GM18505 (cell line): Measurements from ENCODE around the gene TRIM17.
"Not testable (repeated sequence)": the region's sequence is repeated elsewhere in the genome, so short reads cannot be mapped to it uniquely, and the experiment has no call there.

Source experiments
- ATAC-seq: cut with Tn5 transposase; IDR thresholded peaks from one replicate; pipeline ENCODE4 v1.9.1; 2021; ENCODE audit not compliant: unreplicated experiment
- POLR2A ChIP-seq: IDR thresholded peaks from 4 replicates; pipeline ENCODE4 v1.6.1; 2011; ENCODE audit warnings: borderline replicate concordance; ENCODE audit not compliant: insufficient read depth, insufficient read length; ENCODE audit errors: extremely low read depth

TRIM17 gene

DNA sequence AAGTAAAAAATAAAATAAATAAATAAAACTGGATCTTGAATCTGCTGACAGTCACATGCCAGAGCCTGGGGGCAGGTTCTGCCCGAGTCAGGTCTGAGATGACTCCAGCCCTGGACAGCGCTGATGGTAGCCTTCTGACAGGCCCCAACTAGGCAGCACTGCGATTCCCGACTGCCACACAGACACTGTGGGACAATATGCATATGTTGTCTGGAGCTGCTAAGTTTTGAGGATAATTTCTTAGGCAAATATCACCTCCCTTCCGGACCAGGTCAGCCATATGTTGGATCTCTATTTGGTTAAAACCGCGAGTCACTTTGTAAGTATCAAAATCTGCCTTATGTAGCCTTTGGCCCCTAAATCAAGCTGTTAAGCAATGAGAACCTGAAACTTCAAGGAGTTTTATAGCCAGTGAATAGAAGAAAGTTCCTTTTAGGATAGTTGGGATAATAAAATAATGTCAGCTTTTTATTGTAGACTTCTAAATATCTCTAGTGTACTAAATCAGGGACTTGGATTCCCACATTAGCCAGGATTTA is 20.8 kb upstream of the TRIM17 start:
- no peak for TF ChIP-seq POLR2A
- no peak for ATAC-seq

DNA sequence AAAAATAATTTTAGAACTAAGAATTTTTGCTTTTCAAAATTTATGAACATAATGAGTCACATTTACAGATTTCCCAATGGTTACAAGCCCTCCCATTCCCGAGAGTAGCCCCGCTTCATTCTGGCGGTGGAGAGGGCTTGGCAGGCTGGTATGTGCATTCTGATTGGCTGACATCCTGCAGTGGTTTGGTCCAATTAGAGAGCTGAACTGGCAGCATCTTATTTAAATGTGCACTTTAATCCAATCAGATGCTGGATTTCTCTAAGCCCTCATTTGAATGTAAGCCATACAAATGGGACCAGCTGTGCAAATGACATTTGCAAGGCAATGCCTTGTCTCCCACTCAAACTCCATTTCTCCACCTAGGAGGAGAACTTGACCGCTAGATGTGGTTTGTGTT is 18.0 kb upstream of the TRIM17 start:
- TF ChIP-seq POLR2A, result no peak
- no peak for ATAC-seq

GRCh38 chr1:228433337-228434053 is 16.8 kb upstream of the TRIM17 start:
- ATAC-seq, result not testable (repeated sequence)

GRCh38 chr1:228430243-228430642 is 13.6 kb upstream of the TRIM17 start:
- TF ChIP-seq POLR2A, result no peak
- no peak for ATAC-seq

DNA sequence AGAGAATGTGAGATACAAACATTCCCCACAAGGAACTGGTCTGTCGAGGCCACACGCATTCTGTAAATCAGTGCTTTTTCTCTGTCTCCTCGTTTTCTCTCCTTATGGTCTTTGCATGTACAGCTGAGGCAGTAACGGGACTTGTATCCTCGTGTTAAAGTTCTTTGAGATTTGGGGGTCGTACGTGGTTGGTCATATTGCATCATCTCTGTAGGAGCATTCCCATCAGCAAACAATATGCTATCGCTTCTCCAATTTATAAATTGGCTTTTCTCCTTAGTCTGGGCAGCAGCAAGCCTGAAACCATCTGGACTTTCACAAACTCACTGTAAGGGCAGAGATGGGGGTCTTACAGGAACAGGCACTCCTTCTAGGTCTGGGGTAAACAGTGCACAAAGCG is 13.0 kb upstream of the TRIM17 start:
- ATAC-seq, result no peak
- no peak for TF ChIP-seq POLR2A

GRCh38 chr1:228429007-228429406 is 12.3 kb upstream of the TRIM17 start:
- TF ChIP-seq POLR2A, result no peak
- ATAC-seq, result no peak

GRCh38 chr1:228428412-228428811 is 11.8 kb upstream of the TRIM17 start:
- TF ChIP-seq POLR2A, result no peak
- no peak for ATAC-seq

- no peak for TF ChIP-seq POLR2A
- ATAC-seq, result no peak
Observed at GRCh38 chr1:228426518-228427175, 10.0 kb upstream of the TRIM17 start.

- TF ChIP-seq POLR2A, result no peak
- ATAC-seq, result no peak
Observed at GRCh38 chr1:228424685-228425660, 8.3 kb upstream of the TRIM17 start.

- ATAC-seq, result no peak
- TF ChIP-seq POLR2A, result no peak
Observed at GRCh38 chr1:228423404-228424053, 6.9 kb upstream of the TRIM17 start.

DNA sequence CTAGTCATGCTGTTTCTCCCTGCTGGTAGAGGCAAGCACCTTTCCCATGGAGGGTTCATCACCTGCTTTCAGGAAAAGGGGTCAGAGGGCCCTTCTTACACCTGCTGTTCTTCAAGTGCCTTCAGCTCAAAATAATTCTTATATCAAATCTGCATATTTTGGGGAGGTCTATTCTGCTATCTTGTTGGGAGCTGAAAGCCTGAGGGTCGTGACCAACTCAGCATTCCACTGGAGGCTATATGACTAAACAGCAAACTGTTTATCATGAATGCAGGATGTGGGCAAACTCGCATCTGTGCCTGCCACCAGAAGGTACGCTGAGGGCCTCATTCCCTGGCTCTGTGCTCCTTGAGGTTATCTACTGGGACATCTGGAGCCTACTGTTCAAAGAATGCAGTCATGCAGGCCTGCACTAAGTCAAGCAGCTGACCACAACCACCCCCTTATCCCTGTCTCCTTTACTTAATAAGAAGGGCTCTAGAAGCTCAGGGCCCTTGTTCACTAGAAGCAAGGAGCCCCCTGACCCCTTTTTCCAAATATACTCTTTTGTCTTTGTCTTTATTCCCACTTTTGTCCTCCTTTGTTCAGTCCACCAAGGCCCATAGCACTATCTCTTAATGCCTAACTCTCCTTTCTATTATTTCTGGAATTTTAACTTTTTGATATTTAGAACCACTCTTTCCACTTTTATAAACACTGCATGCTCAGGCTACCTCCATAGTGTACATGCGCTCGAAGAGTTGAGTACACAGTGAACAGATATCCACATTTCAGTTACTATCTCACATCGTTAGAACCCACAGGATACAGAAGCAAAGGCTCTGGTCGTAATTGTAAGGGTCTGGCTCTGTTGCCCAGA is 4.5 kb upstream of the TRIM17 start:
- no peak for ATAC-seq

More for the DNA sequence above, 4.5 kb upstream of the TRIM17 start:
- no peak for TF ChIP-seq POLR2A
